Fibroblast of lung (primary cell): ENCODE measurements around the gene GNE. TPM values are rescaled to one million over a fixed set of nuclear protein-coding genes. Genes with fewer than 3 reads are reported as not detected.

ENCODE experiments used
- DNase-seq, 2 donors: peaks; one replicate each; pipeline versions ENCODE4 v3.0.0 to v3.0.0-alpha.2; 2010; ENCODE audit warnings: low read depth in 2 of 2
- H2AFZ ChIP-seq: 2 replicates; pipeline ENCODE4 v1.5.1; 2012; ENCODE audit warnings: low read length, control low read depth, inconsistent platforms
- H3K27ac ChIP-seq: 2 replicates; pipeline ENCODE4 v1.5.1; 2011; ENCODE audit warnings: low read length, control low read depth; ENCODE audit not compliant: insufficient read depth
- H3K27me3 ChIP-seq: 2 replicates; pipeline ENCODE4 v1.5.1; 2011; ENCODE audit warnings: mild to moderate bottlenecking, low read length; ENCODE audit not compliant: control insufficient read depth, insufficient read depth
- H3K36me3 ChIP-seq: 2 replicates; pipeline ENCODE4 v1.5.1; 2011; ENCODE audit warnings: low read length; ENCODE audit not compliant: control insufficient read depth, insufficient read depth
- H3K4me1 ChIP-seq: 2 replicates; pipeline ENCODE4 v1.5.1; 2011; ENCODE audit warnings: low read length; ENCODE audit not compliant: control insufficient read depth, insufficient read depth; ENCODE audit errors: extremely low read depth
- H3K4me2 ChIP-seq: 2 replicates; pipeline ENCODE4 v1.5.1; 2011; ENCODE audit warnings: low read length, control low read depth; ENCODE audit not compliant: insufficient read depth; ENCODE audit errors: extremely low read depth
- H3K4me3 ChIP-seq, 4 experiments: fragments of 200-600 bp in 1 of 4; sonication (generic) in 1 of 4; replicated peaks in 1 of 4; 2 replicates each; pipeline ENCODE4 v1.5.1; 2011 to 2016; ENCODE audit warnings: low read length in 4 of 4, low read depth in 3 of 4, mild to moderate bottlenecking in 3 of 4, control low read depth in 2 of 4, inconsistent platforms in 1 of 4, mixed read lengths in 1 of 4; ENCODE audit not compliant: insufficient read depth in 1 of 4; ENCODE audit errors: control extremely low read depth in 1 of 4
- H3K79me2 ChIP-seq: 2 replicates; pipeline ENCODE4 v1.5.1; 2012; ENCODE audit warnings: mild to moderate bottlenecking, low read length, inconsistent platforms; ENCODE audit not compliant: control insufficient read depth, insufficient read depth
- H3K9ac ChIP-seq: 2 replicates; pipeline ENCODE4 v1.5.1; 2011; ENCODE audit warnings: mild to moderate bottlenecking, low read length, control low read depth; ENCODE audit not compliant: insufficient read depth
- H3K9me3 ChIP-seq: 2 replicates; pipeline ENCODE4 v1.5.1; 2012; ENCODE audit warnings: low read depth, low read length; ENCODE audit not compliant: control insufficient read depth, insufficient read depth
- H4K20me1 ChIP-seq: 2 replicates; pipeline ENCODE4 v1.5.1; 2011; ENCODE audit warnings: low read length; ENCODE audit not compliant: control insufficient read depth, insufficient read depth; ENCODE audit errors: extremely low read depth
- CTCF ChIP-seq, 2 donors: IDR thresholded peaks in 1 of 2; conservative IDR thresholded peaks in 1 of 2; 1 replicate in 1 of 2; 2 replicates in 1 of 2; pipeline ENCODE4 v1.5.1; 2011 to 2012; ENCODE audit warnings: low read length in 2 of 2, control low read depth in 1 of 2, inconsistent platforms in 1 of 2, low read depth in 1 of 2, mild to moderate bottlenecking in 1 of 2
- EZH2 ChIP-seq: IDR thresholded peaks from 2 replicates; pipeline ENCODE4 v1.5.1; 2012; ENCODE audit warnings: low read length, control low read depth, mild to moderate bottlenecking; ENCODE audit errors: missing control alignments
- polyA plus RNA-seq, 2 donors: library from polyadenylated mRNA; depleted of rRNA in 1 of 2; stranded (reverse) in 1 of 2; unstranded in 1 of 2; fragments of >200 nt; gene quantifications; 2 replicates each; pipeline ENCODE4 v1.2.1, GENCODE V29; 2011 to 2012; ENCODE audit warnings: missing spikeins in 1 of 2
- total RNA-seq: library from RNA; depleted of rRNA; stranded (reverse); fragments of >200 nt; gene quantifications from 2 replicates; pipeline ENCODE4 v1.2.1, GENCODE V29; 2014

GNE gene
- total and polyA plus RNA-seq, 2 donors (not counting 1 experiment from before 2014, with no cell fraction given), result 22.1 to 31.2 TPM

GRCh38 chr9:36222449-36222848, 35.8 kb downstream of the GNE start:
- TF ChIP-seq EZH2 (no peak), CTCF (conservative IDR thresholded peaks at IDR 0.05 in 1 of 2, IDR thresholded peaks at IDR 0.05 in 1 of 2; ENCODE audit: low read depth in 1 of 2, low read length in 2 of 2) (no peak)
- no peak overlapping the region for H3K9ac ChIP-seq
- H3K4me3 ChIP-seq, result no peak overlapping the region
- H3K4me1 ChIP-seq, result no peaks in the 10 kb centered on the region
- no peaks in the 10 kb centered on the region for H4K20me1 ChIP-seq
- H3K27me3 ChIP-seq, result no peaks in the 10 kb centered on the region
- peaks cover 23% of the 10 kb centered on the region for H3K36me3 ChIP-seq
- no peak overlapping the region for H2AFZ ChIP-seq
- no peak overlapping the region for H3K27ac ChIP-seq
- DNase-seq, result peak in 1 of 2 donors; percentile 46
- H3K9me3 ChIP-seq, result no peaks in the 10 kb centered on the region
- no peak overlapping the region for H3K4me2 ChIP-seq
- no peaks in the 10 kb centered on the region for H3K79me2 ChIP-seq

- Histone ChIP-seq H3K27me3 (no peaks in the 10 kb centered on the region), H2AFZ (no peak overlapping the region), H3K4me1 (no peaks in the 10 kb centered on the region), H3K4me2 (no peak overlapping the region), H3K79me2 (no peaks in the 10 kb centered on the region), H3K27ac (no peak overlapping the region), H3K9me3 (no peaks in the 10 kb centered on the region), H4K20me1 (no peaks in the 10 kb centered on the region), H3K4me3 (no peak overlapping the region), H3K9ac (no peak overlapping the region), H3K36me3 (peaks cover 25% of the 10 kb centered on the region)
- no peak for DNase-seq
- TF ChIP-seq CTCF (conservative IDR thresholded peaks at IDR 0.05 in 1 of 2, IDR thresholded peaks at IDR 0.05 in 1 of 2; ENCODE audit: low read depth in 1 of 2, low read length in 2 of 2), result no peak
- TF ChIP-seq EZH2, result no peak
These were observed 36.6 kb downstream of the GNE start for GRCh38 chr9:36221667-36222066.

GRCh38 chr9:36218411-36218901, 39.8 kb downstream of the GNE start:
- TF ChIP-seq CTCF (conservative IDR thresholded peaks at IDR 0.05 in 1 of 2, IDR thresholded peaks at IDR 0.05 in 1 of 2; ENCODE audit: low read depth in 1 of 2, low read length in 2 of 2) (no peak), EZH2 (no peak)
- H3K27me3 ChIP-seq, result no peaks in the 10 kb centered on the region
- H4K20me1 ChIP-seq, result no peaks in the 10 kb centered on the region
- peaks cover 28% of the 10 kb centered on the region for H3K36me3 ChIP-seq
- H3K9ac ChIP-seq, result no peak overlapping the region
- no peak overlapping the region for H3K27ac ChIP-seq
- H3K4me1 ChIP-seq, result no peaks in the 10 kb centered on the region
- no peak overlapping the region for H3K4me3 ChIP-seq
- H3K9me3 ChIP-seq, result no peaks in the 10 kb centered on the region
- no peak overlapping the region for H2AFZ ChIP-seq
- DNase-seq, result no peak
- H3K79me2 ChIP-seq, result peaks cover 3% of the 10 kb centered on the region
- H3K4me2 ChIP-seq, result no peak overlapping the region
